HCT116 (cell line): ENCODE results near the gene ASB1. TPM values are rescaled to one million over a fixed set of nuclear protein-coding genes. Genes with fewer than 3 reads are reported as not detected.

Experiments used
- ATAC-seq: fragments of 200-7000 bp; cut with Tn5 transposase; 2 replicates; pipeline ENCODE4 v1.9.1; 2020; ENCODE audit warnings: mild to moderate bottlenecking, moderate library complexity
- BruUV-seq: library from RNA; stranded (reverse); fragments of 400-500 nt; replicated peaks from 2 replicates; lab custom pipeline; 2021; lab: Mats Ljungman, UMichigan
- CTCF ChIA-PET: fragments of 300-600 bp; sonication (Branson Sonifier 250); formaldehyde crosslinking; loops from one replicate; lab custom pipeline; 2021; ENCODE audit warnings: antibody characterized with exemption; lab: Charles Lee
- POLR2A ChIA-PET: fragments of 300-600, 350-600 bp; sonication (Branson Sonifier 250); formaldehyde crosslinking; loops from one replicate; lab custom pipeline; 2021; ENCODE audit warnings: antibody characterized with exemption; lab: Charles Lee
- RAD21 ChIA-PET, 2 experiments: fragments of 300-600 bp; sonication (Branson Sonifier 250); formaldehyde crosslinking; loops; one replicate each; lab custom pipeline; 2023; ENCODE audit warnings: low total read pairs in 2 of 2; ENCODE audit not compliant: uncharacterized antibody in 2 of 2, unreplicated experiment in 2 of 2, low non-redundant PET in 1 of 2; lab: Charles Lee
- DNase-seq: peaks from one replicate; pipeline ENCODE4 v3.0.0-alpha.2; 2010; ENCODE audit warnings: low read depth, low spot score
- H2AFZ ChIP-seq: fragments of 200-600 bp; shearing (Covaris generic), sonication (generic); 2 replicates; pipeline ENCODE4 v1.6.1; 2017; ENCODE audit warnings: low read depth, mixed run types, mixed read lengths, antibody characterized with exemption, low read length; ENCODE audit not compliant: poor library complexity, severe bottlenecking
- H3K27ac ChIP-seq: 2 replicates; pipeline ENCODE4 v1.5.1; 2012; ENCODE audit warnings: low read depth, low read length
- H3K27me3 ChIP-seq: fragments of 200-600 bp; sonication (generic); 2 replicates; pipeline ENCODE4 v1.6.1; 2016; ENCODE audit warnings: mixed run types, low read length, mixed read lengths; ENCODE audit not compliant: insufficient read depth
- H3K36me3 ChIP-seq, 2 experiments: fragments of 200-500 bp in 1 of 2; fragments of 200-600 bp in 1 of 2; sonication (Bioruptor generic) in 1 of 2; sonication (generic) in 1 of 2; 2 replicates each; pipeline versions ENCODE4 v1.5.1 to v1.6.1; 2014 to 2016; ENCODE audit warnings: low read length in 2 of 2, inconsistent platforms in 1 of 2, mixed read lengths in 1 of 2, mixed run types in 1 of 2; ENCODE audit not compliant: insufficient read depth in 2 of 2, control insufficient read depth in 1 of 2
- H3K4me1 ChIP-seq, 2 experiments: fragments of 200-600 bp in 1 of 2; sonication (generic) in 1 of 2; 2 replicates each; pipeline versions ENCODE4 v1.5.1 to v1.6.1; 2012 to 2017; ENCODE audit warnings: low read length in 2 of 2, inconsistent platforms in 1 of 2, mild to moderate bottlenecking in 1 of 2, mixed read lengths in 1 of 2, mixed run types in 1 of 2, moderate library complexity in 1 of 2; ENCODE audit not compliant: insufficient read depth in 2 of 2, control insufficient read depth in 1 of 2
- H3K4me2 ChIP-seq: fragments of 200-600 bp; sonication (generic); 2 replicates; pipeline ENCODE4 v1.6.1; 2017; ENCODE audit warnings: mixed run types, low read length, mixed read lengths
- H3K4me3 ChIP-seq, 2 experiments: fragments of 200-600 bp in 1 of 2; sonication (generic) in 1 of 2; replicated peaks in 1 of 2; 2 replicates each; pipeline ENCODE4 v1.5.1; 2011 to 2016; ENCODE audit warnings: low read length in 2 of 2, control low read depth in 1 of 2, low read depth in 1 of 2, mild to moderate bottlenecking in 1 of 2, mixed read lengths in 1 of 2, mixed run types in 1 of 2
- H3K79me2 ChIP-seq: fragments of 200-600 bp; sonication (generic); 2 replicates; pipeline ENCODE4 v1.6.1; 2017; ENCODE audit warnings: mild to moderate bottlenecking, mixed run types, low read length, moderate library complexity, mixed read lengths; ENCODE audit not compliant: insufficient read depth
- H3K9ac ChIP-seq: fragments of 200-600 bp; sonication (generic); 2 replicates; pipeline ENCODE4 v1.6.1; 2016; ENCODE audit warnings: low read length, mixed read lengths
- H3K9me2 ChIP-seq: fragments of 200-600 bp; sonication (generic), shearing (Covaris generic); 2 replicates; pipeline ENCODE4 v1.6.1; 2017; ENCODE audit warnings: mixed run types, mild to moderate bottlenecking, moderate library complexity; ENCODE audit not compliant: insufficient read depth
- H3K9me3 ChIP-seq, 2 experiments: fragments of 200-500 bp in 1 of 2; fragments of 200-600 bp in 1 of 2; sonication (Bioruptor generic) in 1 of 2; sonication (generic) in 1 of 2; 2 replicates each; pipeline ENCODE4 v1.6.1; 2014 to 2017; ENCODE audit warnings: low read length in 2 of 2, mixed read lengths in 2 of 2, inconsistent platforms in 1 of 2, low read depth in 1 of 2, mild to moderate bottlenecking in 1 of 2, mixed run types in 1 of 2, moderate library complexity in 1 of 2; ENCODE audit not compliant: control insufficient read depth in 1 of 2, insufficient read depth in 1 of 2
- H4K20me1 ChIP-seq: fragments of 200-600 bp; sonication (generic), shearing (Covaris generic); 2 replicates; pipeline ENCODE4 v1.6.1; 2017; ENCODE audit warnings: mixed run types, mild to moderate bottlenecking, moderate library complexity; ENCODE audit not compliant: insufficient read depth
- CBX3 ChIP-seq: IDR thresholded peaks from 2 replicates; pipeline ENCODE4 v1.6.1; 2012; ENCODE audit warnings: low read depth
- CEBPB ChIP-seq: IDR thresholded peaks from 2 replicates; pipeline ENCODE4 v1.6.1; 2012; ENCODE audit warnings: low read depth
- EGR1 ChIP-seq: IDR thresholded peaks from 2 replicates; pipeline ENCODE4 v1.6.1; 2012; ENCODE audit warnings: low read depth
- ELF1 ChIP-seq: IDR thresholded peaks from 2 replicates; pipeline ENCODE4 v1.6.1; 2012; ENCODE audit warnings: low read depth, borderline replicate concordance
- EZH2 ChIP-seq: fragments of 200-600 bp; sonication (generic); IDR thresholded peaks from 2 replicates; pipeline ENCODE4 v1.6.1; 2017; ENCODE audit warnings: antibody characterized with exemption, mixed run types
- EZH2phosphoT487 ChIP-seq: fragments of 200-600 bp; IDR thresholded peaks from 2 replicates; pipeline ENCODE4 v1.6.1; 2018; ENCODE audit warnings: antibody characterized with exemption, borderline replicate concordance
- FOSL1 ChIP-seq: IDR thresholded peaks from 2 replicates; pipeline ENCODE4 v1.6.1; 2012; ENCODE audit warnings: low read depth
- JUND ChIP-seq: IDR thresholded peaks from 2 replicates; pipeline ENCODE4 v1.6.1; 2012
- POLR2AphosphoS5 ChIP-seq: IDR thresholded peaks from 2 replicates; pipeline ENCODE4 v1.6.1; 2011; ENCODE audit warnings: mild to moderate bottlenecking, low read depth, low read length, moderate library complexity
- SIN3A ChIP-seq: IDR thresholded peaks from 2 replicates; pipeline ENCODE4 v1.6.1; 2012; ENCODE audit warnings: low read depth
- SP1 ChIP-seq: IDR thresholded peaks from 2 replicates; pipeline ENCODE4 v1.6.1; 2012; ENCODE audit warnings: low read depth
- TCF7L2 ChIP-seq: IDR thresholded peaks from 2 replicates; pipeline ENCODE4 v1.7.0; 2011; ENCODE audit warnings: borderline replicate concordance, inconsistent platforms; ENCODE audit not compliant: insufficient read depth, insufficient read length; ENCODE audit errors: extremely low read depth
- YY1 ChIP-seq: IDR thresholded peaks from 2 replicates; pipeline ENCODE4 v1.6.1; 2011; ENCODE audit warnings: low read length, low read depth, moderate library complexity, mild to moderate bottlenecking; ENCODE audit not compliant: insufficient replicate concordance; ENCODE audit errors: extremely low read depth
- ZNF274 ChIP-seq: fragments of 200-500 bp; sonication (Bioruptor generic); IDR thresholded peaks from 2 replicates; pipeline ENCODE4 v1.6.1; 2014; ENCODE audit warnings: mild to moderate bottlenecking, low read depth, low read length, inconsistent platforms
- intact Hi-C: fragments of 100-400 bp; cut with micrococcal nuclease; formaldehyde crosslinking; loops from 2 replicates; pipeline ENCODE4 v1.10.0; 2022
- total RNA-seq: library from RNA; stranded (reverse); gene quantifications from one replicate; pipeline ENCODE4 v1.2.1, GENCODE V29; 2021; ENCODE audit not compliant: unreplicated experiment
- TF ChIP-seq, protein P1 (sequence below): IDR thresholded peaks from 2 replicates; pipeline ENCODE4 v1.6.1; 2012
- TF ChIP-seq, protein P2 (sequence below): IDR thresholded peaks from 2 replicates; pipeline ENCODE4 v1.6.1; 2012; ENCODE audit warnings: low read depth
- TF ChIP-seq, protein P3 (sequence below): IDR thresholded peaks from 2 replicates; pipeline ENCODE4 v1.6.1; 2012

ASB1 gene
- total RNA-seq, 1 experiment from 2014 or later: 43.1 TPM

DNA sequence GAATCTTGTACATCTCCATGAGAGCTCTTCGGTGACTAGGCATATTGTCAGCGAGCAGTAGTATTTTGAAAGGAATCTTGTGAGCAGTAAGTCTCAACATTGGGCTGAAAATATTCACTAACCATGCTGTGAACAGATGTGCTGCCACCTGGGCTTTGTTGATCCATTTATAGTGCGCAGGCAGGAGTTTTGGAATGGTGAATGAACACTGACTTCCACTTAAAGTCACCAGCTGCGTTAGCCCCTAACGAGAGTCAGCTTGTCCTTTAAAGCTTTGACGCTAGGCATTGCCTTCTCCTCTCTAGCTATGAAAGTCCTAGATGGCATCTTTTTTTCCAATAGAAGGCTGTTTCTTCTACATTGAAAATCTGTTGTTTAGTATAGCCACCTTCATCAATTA is 4.1 kb downstream of the ASB1 start:
- no peak overlapping the region for H3K4me2 ChIP-seq
- no peak for DNase-seq
- no peaks in the 10 kb centered on the region for H4K20me1 ChIP-seq
- ChIA-PET CTCF (no interaction called here), RAD21 (no interaction called here), POLR2A (interaction anchor here (1.2 kb wide), 1 partner anchor 8 kb away, joined by 3 read pairs; no protein-coding TSS in a partner anchor)
- no peak for ATAC-seq
- H3K9ac ChIP-seq: no peak overlapping the region
- H2AFZ ChIP-seq: no peak overlapping the region
- H3K4me3 ChIP-seq: no peak overlapping the region
- no TSS peak for BruUV-seq
- no peak for TF ChIP-seq ELF1
- TF ChIP-seq EZH2: no peak
- TF ChIP-seq TCF7L2: no peak
- no peak for TF ChIP-seq YY1
- no peak for TF ChIP-seq JUND
- no peak for TF ChIP-seq SIN3A
- TF ChIP-seq, protein P1, sequence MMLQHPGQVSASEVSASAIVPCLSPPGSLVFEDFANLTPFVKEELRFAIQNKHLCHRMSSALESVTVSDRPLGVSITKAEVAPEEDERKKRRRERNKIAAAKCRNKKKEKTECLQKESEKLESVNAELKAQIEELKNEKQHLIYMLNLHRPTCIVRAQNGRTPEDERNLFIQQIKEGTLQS: no peak
- no peak for TF ChIP-seq EZH2phosphoT487
- TF ChIP-seq, protein P2, sequence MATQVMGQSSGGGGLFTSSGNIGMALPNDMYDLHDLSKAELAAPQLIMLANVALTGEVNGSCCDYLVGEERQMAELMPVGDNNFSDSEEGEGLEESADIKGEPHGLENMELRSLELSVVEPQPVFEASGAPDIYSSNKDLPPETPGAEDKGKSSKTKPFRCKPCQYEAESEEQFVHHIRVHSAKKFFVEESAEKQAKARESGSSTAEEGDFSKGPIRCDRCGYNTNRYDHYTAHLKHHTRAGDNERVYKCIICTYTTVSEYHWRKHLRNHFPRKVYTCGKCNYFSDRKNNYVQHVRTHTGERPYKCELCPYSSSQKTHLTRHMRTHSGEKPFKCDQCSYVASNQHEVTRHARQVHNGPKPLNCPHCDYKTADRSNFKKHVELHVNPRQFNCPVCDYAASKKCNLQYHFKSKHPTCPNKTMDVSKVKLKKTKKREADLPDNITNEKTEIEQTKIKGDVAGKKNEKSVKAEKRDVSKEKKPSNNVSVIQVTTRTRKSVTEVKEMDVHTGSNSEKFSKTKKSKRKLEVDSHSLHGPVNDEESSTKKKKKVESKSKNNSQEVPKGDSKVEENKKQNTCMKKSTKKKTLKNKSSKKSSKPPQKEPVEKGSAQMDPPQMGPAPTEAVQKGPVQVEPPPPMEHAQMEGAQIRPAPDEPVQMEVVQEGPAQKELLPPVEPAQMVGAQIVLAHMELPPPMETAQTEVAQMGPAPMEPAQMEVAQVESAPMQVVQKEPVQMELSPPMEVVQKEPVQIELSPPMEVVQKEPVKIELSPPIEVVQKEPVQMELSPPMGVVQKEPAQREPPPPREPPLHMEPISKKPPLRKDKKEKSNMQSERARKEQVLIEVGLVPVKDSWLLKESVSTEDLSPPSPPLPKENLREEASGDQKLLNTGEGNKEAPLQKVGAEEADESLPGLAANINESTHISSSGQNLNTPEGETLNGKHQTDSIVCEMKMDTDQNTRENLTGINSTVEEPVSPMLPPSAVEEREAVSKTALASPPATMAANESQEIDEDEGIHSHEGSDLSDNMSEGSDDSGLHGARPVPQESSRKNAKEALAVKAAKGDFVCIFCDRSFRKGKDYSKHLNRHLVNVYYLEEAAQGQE: no peak
- TF ChIP-seq, protein P3, sequence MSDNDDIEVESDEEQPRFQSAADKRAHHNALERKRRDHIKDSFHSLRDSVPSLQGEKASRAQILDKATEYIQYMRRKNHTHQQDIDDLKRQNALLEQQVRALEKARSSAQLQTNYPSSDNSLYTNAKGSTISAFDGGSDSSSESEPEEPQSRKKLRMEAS: no peak
- no peak for TF ChIP-seq SP1
- TF ChIP-seq EGR1: no peak
- TF ChIP-seq ZNF274: no peak
- TF ChIP-seq FOSL1: no peak
- no peak for TF ChIP-seq CEBPB
- no peak for TF ChIP-seq POLR2AphosphoS5
- TF ChIP-seq CBX3: no peak
- no peak overlapping the region for H3K27ac ChIP-seq
- intact Hi-C loops: no loop called here
- H3K27me3 ChIP-seq: no peaks in the 10 kb centered on the region
- peaks cover 3 to 6% of the 10 kb centered on the region in 2 experiments; a peak in 2 of 4 replicates for H3K9me3 ChIP-seq
- peaks cover 16 to 36% of the 10 kb centered on the region in 2 experiments; a peak in 3 of 4 replicates for H3K36me3 ChIP-seq
- H3K4me1 ChIP-seq: peaks cover 10 to 16% of the 10 kb centered on the region in 2 experiments
- no peaks in the 10 kb centered on the region for H3K9me2 ChIP-seq
- peaks cover 82% of the 10 kb centered on the region for H3K79me2 ChIP-seq
